ENCODE measurements around the gene WDR64. TPM values are rescaled to one million over a fixed set of nuclear protein-coding genes. Genes with fewer than 3 reads are reported as not detected.

WDR64 gene
- polyA plus RNA-seq, 4 donors = 0.25 to 0.53 (median 0.37) TPM

GRCh38 chr1:241827264-241827663 lies 175.2 kb downstream of the WDR64 start:
- DNase-seq (ENCODE audit: low read depth in 4 of 4, low spot score in 3 of 4) = no peak

- no peak for DNase-seq (ENCODE audit: low read depth in 4 of 4, low spot score in 3 of 4)
These were observed 176.5 kb downstream of the WDR64 start for GRCh38 chr1:241828463-241829021.

GRCh38 chr1:241829468-241829867 lies 177.4 kb downstream of the WDR64 start:
- no peak for DNase-seq (ENCODE audit: low read depth in 4 of 4, low spot score in 3 of 4)

- peak in 3 of 4 donors; percentile 10 to 14 (median 12) for DNase-seq (ENCODE audit: low read depth in 4 of 4, low spot score in 3 of 4)
These were observed 182.8 kb downstream of the WDR64 start for GRCh38 chr1:241834733-241835377.

GRCh38 chr1:241836941-241837340 lies 184.9 kb downstream of the WDR64 start:
- no peak for DNase-seq (ENCODE audit: low read depth in 4 of 4, low spot score in 3 of 4)

- DNase-seq (ENCODE audit: low read depth in 4 of 4, low spot score in 3 of 4) = no peak
These were observed 185.3 kb downstream of the WDR64 start for GRCh38 chr1:241837416-241837815.

GRCh38 chr1:241837901-241838300 lies 185.8 kb downstream of the WDR64 start:
- no peak for DNase-seq (ENCODE audit: low read depth in 4 of 4, low spot score in 3 of 4)

GRCh38 chr1:241838897-241839296 lies 186.8 kb downstream of the WDR64 start:
- no peak for DNase-seq (ENCODE audit: low read depth in 4 of 4, low spot score in 3 of 4)

GRCh38 chr1:241839369-241839979 lies 187.4 kb downstream of the WDR64 start:
- DNase-seq (ENCODE audit: low read depth in 4 of 4, low spot score in 3 of 4) = no peak

GRCh38 chr1:241840164-241840563 lies 188.1 kb downstream of the WDR64 start:
- DNase-seq (ENCODE audit: low read depth in 4 of 4, low spot score in 3 of 4) = no peak

- no peak for DNase-seq (ENCODE audit: low read depth in 4 of 4, low spot score in 3 of 4)
These were observed 189.6 kb downstream of the WDR64 start for GRCh38 chr1:241841691-241842090.

GRCh38 chr1:241842565-241842964 lies 190.5 kb downstream of the WDR64 start:
- DNase-seq (ENCODE audit: low read depth in 4 of 4, low spot score in 3 of 4) = no peak

GRCh38 chr1:241844593-241844992 lies 192.5 kb downstream of the WDR64 start:
- DNase-seq (ENCODE audit: low read depth in 4 of 4, low spot score in 3 of 4) = no peak

GRCh38 chr1:241846375-241846774 lies 194.3 kb downstream of the WDR64 start:
- DNase-seq (ENCODE audit: low read depth in 4 of 4, low spot score in 3 of 4) = no peak

GRCh38 chr1:241846862-241847539 lies 194.9 kb downstream of the WDR64 start:
- no peak for DNase-seq (ENCODE audit: low read depth in 4 of 4, low spot score in 3 of 4)

GRCh38 chr1:241847540-241847795 lies 195.4 kb downstream of the WDR64 start:
- DNase-seq (ENCODE audit: low read depth in 4 of 4, low spot score in 3 of 4) = no peak

- DNase-seq (ENCODE audit: low read depth in 4 of 4, low spot score in 3 of 4) = peak; percentile 85 to 93 (median 87)
These were observed 196.0 kb downstream of the WDR64 start, which contains the start of gene EXO1 for GRCh38 chr1:241847796-241848685. EXO1 (plus strand) TSS chr1:241848204; CDS start chr1:241850426, 2,222 bp downstream.

- no peak for DNase-seq (ENCODE audit: low read depth in 4 of 4, low spot score in 3 of 4)
These were observed 196.7 kb downstream of the WDR64 start for GRCh38 chr1:241848686-241849344.

GRCh38 chr1:241849345-241849695 lies 197.2 kb downstream of the WDR64 start:
- DNase-seq (ENCODE audit: low read depth in 4 of 4, low spot score in 3 of 4) = no peak
